ENCODE data around the gene PTGDR2. TPM values are rescaled to one million over a fixed set of nuclear protein-coding genes. Genes with fewer than 3 reads are reported as not detected.

PTGDR2 gene
- total RNA-seq, 1 experiment from 2014 or later = 0.03 TPM

DNA sequence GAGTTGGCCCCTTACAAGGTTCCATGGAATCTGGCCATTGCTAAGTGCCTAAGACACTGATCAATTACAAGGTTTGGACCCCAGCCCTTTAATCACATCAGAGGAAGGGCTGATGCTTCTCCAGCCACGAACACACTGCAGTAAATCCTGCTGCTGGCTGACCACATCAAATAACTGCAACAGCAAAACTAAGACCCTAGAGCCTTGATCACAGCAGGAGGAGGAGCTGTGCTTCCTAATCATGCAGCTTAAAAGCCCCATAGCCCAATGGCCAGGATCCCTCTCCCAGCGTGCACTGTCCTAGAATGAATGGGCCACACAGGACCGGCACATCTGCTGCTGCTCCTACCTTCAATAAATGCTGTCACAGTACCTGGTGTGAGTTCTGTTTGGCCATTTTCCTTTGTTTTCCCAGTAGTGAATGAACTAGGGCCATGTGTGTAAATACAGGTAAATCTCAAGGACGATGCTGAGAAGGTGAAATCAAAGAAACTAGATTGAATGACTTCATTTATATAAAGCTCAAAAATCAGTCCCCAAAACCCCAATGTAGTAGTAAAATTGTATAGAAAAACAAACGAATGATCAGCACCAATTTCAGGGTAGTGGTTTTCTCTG, 24.3 kb upstream of the PTGDR2 start:
- Histone ChIP-seq H3K4me3 (ENCODE audit: insufficient read depth, low read depth, low read length) (no peak overlapping the region), H3K27me3 (ENCODE audit: control insufficient read depth, insufficient read depth, low read length) (no peaks in the 10 kb centered on the region), H3K36me3 (replicated peaks; ENCODE audit: control insufficient read depth, insufficient read depth, low read length) (no peaks in the 10 kb centered on the region; the same call in 1 of the 2 replicates)
- no peak for DNase-seq

DNA sequence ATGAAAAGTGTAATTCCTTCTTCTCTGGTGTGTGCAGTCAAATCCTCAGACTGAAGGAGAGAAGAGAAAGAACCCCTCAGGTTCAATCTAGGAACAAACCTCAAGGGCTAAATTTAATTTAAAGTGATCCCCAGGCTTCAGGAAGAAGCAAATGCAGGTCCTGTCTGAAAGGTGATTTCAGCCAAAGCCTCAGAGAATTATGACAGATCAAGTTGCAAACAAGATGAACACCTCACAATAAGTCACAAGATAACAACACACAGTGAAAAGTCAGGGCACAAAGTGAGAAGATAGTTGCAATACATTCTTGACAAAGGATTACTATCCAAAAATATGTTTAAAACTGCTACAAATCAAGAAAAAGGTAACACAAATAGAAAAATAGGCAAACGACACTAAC, 23.4 kb upstream of the PTGDR2 start:
- DNase-seq = no peak
- Histone ChIP-seq H3K27me3 (ENCODE audit: control insufficient read depth, insufficient read depth, low read length) (no peaks in the 10 kb centered on the region), H3K4me3 (ENCODE audit: insufficient read depth, low read depth, low read length) (no peak overlapping the region), H3K36me3 (replicated peaks; ENCODE audit: control insufficient read depth, insufficient read depth, low read length) (no peaks in the 10 kb centered on the region; the same call in 1 of the 2 replicates)

DNA sequence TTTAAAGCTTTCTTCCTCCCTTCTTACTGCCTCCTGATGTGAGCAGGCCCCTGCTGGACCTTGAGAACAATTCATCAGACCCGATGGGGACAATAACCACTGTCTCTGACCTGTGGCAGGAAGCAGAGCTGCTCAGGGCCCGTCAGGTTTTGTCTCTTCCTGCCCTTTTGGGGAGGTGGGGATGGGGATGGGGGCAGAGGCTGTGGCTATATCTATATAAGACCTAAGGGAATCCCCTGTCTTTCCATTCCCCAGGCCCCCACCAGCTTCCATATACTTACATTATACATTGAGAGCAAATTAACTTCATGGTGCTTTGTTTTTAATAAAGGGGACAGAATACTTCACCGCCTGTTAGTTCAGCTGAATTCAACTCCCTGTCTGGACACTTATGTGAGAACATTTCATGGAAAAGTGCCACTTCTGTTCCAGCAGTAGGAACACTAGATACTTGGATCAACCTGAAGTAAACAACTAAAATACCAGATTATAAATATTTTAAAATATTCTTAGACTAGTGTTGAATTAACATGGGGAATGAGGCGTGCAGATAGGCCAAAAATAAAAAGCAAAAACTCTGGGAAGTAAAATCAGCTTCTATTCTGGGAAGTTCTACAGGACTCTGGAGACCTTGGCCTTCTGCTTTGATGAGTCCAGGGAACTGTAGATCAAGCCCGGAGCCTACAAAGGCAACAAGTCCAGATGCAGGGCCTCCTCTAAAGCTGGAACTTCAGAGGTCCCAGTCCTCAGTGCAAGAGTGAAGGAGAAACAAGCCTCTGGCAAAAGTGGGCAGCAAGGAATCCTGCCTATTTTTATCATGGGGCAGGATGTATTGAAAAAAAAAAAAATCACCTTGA, 22.7 kb upstream of the PTGDR2 start:
- no peak for DNase-seq
- H3K36me3 ChIP-seq (replicated peaks; ENCODE audit: control insufficient read depth, insufficient read depth, low read length) = no peaks in the 10 kb centered on the region; the same call in 1 of the 2 replicates
- H3K27me3 ChIP-seq (ENCODE audit: control insufficient read depth, insufficient read depth, low read length) = no peaks in the 10 kb centered on the region
- no peak overlapping the region for H3K4me3 ChIP-seq (ENCODE audit: insufficient read depth, low read depth, low read length)

DNA sequence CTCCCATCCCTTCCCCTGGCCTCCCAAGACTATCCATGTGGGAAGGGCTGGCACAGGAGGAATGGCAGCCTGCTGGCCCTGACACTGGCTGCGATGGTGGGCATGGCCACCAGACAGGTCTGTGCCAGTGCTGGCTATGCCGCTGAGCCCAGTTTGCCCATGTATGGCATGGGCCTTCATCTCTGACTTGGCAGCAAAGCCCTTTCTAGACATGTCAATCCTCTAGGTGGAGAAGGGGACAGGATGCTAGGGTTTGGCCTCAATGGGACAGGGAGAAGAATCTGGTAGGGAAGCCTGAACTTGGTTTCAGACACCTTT, 20.4 kb upstream of the PTGDR2 start:
- H3K4me3 ChIP-seq (ENCODE audit: insufficient read depth, low read depth, low read length) = no peak overlapping the region
- no peak for DNase-seq
- H3K36me3 ChIP-seq (replicated peaks; ENCODE audit: control insufficient read depth, insufficient read depth, low read length) = no peaks in the 10 kb centered on the region; the same call in 1 of the 2 replicates
- no peaks in the 10 kb centered on the region for H3K27me3 ChIP-seq (ENCODE audit: control insufficient read depth, insufficient read depth, low read length)

DNA sequence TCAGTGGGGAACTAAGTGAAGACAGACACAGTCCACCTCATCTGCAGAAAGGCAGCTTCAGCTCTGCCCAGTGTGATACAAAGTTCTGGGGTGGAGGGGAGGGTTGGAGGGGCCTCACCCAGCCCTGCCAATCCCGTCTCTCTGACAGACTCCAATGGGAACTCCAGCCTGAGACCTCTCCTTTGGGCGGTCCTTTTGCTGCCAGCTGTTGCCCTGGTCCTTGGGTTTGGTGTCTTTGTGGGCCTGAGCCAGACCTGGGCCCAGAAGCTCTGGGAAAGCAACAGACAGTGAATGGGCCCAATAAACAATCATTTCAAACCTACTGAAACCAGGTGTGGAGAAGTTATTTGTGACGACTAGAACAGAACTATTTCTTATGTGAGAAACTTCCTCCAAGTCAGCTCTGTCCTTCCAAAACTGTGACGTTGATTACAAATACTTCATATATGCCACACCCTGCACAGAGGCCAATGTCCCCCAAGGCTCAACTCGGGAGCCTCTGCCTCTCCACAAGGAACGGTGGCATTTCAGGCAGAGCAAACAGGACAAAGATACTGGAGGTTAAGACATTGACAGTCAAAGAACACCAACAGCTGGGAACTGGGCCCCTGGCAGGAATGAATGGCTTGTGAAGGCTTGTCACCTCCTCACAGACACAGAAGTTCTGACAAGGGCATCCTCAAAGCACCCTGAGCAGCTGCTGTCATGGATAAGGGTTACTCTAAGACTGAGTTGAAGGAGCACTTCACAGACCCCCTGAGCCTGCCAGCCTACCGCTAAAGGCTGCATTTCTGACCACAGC, 19.8 kb upstream of the PTGDR2 start:
- no peaks in the 10 kb centered on the region for H3K27me3 ChIP-seq (ENCODE audit: control insufficient read depth, insufficient read depth, low read length)
- no peak overlapping the region for H3K4me3 ChIP-seq (ENCODE audit: insufficient read depth, low read depth, low read length)
- H3K36me3 ChIP-seq (replicated peaks; ENCODE audit: control insufficient read depth, insufficient read depth, low read length) = no peaks in the 10 kb centered on the region; the same call in 1 of the 2 replicates
- no peak for DNase-seq

DNA sequence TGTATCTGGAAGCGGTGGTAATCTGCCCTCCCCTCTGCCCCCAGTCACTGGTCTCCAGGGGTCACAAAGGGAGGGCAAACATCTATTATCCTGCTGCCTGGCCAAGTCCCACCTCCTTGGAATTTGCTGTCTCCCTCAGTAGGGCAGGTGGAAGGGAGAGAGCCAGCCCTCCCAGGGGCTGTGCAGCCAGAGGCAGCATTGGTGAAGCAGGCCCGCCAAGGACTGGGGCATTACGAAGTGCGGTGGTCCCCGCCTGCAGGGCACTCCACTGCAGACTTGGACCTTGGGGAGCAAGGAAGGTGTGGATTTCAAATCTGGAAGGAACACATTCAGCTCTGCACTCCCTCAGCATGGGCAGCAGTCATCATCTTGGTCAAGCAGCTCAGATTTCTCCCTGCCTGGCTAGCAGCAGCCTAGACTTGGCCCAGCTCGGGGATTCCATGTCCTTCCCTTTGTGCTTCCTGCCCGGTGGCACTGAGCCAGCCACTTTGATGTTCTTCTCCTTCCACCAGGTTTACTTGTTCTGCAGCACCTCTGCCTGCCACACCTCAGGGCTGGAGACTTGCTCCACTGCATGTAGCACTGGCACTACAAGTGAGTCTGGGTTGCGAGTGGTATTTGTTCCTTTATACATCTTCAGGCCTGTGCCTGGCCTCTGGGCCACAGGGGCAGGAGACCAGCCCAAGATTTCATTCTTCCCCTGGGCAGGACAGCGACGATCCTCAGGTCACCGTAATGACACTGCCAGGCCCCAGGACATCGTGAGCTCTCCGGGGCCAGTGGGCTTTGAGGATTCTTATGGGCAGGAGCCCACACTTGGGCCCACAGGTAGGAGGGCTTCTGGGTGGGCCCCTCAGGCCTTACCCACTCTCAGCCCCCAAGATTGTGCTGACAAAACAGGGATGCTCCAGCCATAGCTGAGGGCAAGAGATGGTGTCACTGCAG, 18.9 kb upstream of the PTGDR2 start:
- Histone ChIP-seq H3K36me3 (replicated peaks; ENCODE audit: control insufficient read depth, insufficient read depth, low read length) (no peaks in the 10 kb centered on the region; the same call in 1 of the 2 replicates), H3K27me3 (ENCODE audit: control insufficient read depth, insufficient read depth, low read length) (no peaks in the 10 kb centered on the region), H3K4me3 (ENCODE audit: insufficient read depth, low read depth, low read length) (no peak overlapping the region)
- no peak for DNase-seq

DNA sequence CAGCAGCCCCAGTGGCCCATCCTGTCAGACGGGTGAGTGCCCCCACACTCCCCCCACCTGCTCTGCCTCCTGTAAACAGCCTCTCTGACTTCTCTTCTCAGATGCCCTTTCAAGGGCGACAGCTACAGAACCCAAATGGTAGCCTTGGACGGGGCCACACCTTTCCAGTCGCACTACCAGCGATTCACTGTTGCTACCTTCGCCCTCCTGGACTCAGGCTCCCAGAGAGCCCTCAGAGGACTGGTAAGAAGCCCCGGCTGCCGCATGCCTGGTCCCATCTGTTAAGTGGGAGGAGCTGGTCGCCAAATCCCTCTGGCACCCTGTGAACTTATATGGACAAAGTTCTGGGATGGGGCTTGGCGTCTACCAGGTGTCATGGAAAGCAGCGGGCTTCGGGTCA, 17.8 kb upstream of the PTGDR2 start:
- no peaks in the 10 kb centered on the region for H3K27me3 ChIP-seq (ENCODE audit: control insufficient read depth, insufficient read depth, low read length)
- DNase-seq = peak; percentile 22
- H3K36me3 ChIP-seq (replicated peaks; ENCODE audit: control insufficient read depth, insufficient read depth, low read length) = no peaks in the 10 kb centered on the region
- no peak overlapping the region for H3K4me3 ChIP-seq (ENCODE audit: insufficient read depth, low read depth, low read length)

DNA sequence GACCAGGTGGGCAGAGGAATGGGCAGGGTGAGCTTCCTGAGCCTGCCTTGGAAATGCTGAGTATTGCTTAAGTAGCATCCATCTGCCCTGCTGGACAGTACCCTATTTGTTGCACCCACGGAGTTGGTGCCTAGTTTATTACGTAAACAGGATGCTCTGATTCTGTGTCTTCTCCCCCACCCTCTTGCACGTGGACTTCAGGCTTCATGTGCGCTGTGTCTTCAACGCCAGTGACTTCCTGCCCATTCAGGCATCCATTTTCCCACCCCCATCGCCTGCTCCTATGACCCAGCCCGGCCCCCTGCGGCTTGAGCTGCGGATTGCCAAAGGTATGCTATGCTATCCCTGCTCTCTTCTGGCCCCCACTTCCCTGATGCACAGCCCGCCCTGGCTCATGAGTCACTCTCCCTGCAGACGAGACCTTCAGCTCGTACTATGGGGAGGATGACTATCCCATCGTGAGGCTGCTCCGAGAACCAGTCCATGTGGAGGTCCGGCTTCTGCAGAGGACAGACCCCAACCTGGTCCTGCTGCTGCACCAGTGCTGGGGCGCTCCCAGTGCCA, 17.3 kb upstream of the PTGDR2 start:
- no peaks in the 10 kb centered on the region for H3K27me3 ChIP-seq (ENCODE audit: control insufficient read depth, insufficient read depth, low read length)
- DNase-seq = peak; percentile 71

DNA sequence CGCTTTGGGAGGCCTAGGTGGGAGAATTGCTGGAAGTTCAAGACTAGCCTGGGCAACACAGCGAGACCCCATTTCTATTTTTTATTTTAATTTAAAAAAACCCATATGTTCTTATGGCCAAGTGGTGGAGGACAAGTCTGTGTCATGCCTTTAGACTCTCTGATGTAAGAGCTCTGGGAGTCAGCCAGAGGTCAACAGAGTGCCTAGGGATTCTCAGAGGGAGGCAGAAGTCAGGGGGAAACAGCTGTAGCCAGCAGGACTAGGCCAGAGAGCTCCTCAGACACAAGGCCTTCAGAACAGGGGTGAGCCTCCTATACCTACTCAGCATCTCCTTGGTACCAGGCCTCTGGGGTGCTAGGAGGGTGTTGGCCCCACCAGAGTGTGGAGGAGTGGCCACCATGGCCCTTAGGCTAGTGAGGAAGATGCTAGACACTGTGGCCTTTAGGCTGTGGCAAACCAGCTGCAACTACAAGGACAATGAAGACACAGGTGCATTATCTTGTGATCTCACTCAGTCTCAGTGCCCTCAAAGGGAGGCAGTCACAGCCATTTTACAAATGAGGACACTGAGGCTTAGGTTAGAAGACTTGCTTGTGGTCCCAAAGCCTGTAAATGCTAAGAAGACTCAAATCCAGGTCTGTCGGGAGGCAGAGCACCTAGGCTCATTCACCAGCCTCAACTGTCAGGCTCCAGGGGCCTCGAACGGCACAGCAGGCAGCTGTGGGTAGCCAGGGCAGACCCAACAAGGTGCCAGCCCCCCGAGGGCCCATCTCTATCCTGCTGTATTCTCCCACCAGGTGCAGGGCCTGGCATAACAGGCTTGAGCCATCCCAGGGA, 16.6 kb upstream of the PTGDR2 start:
- Histone ChIP-seq H3K36me3 (replicated peaks; ENCODE audit: control insufficient read depth, insufficient read depth, low read length) (no peaks in the 10 kb centered on the region), H3K4me3 (ENCODE audit: insufficient read depth, low read depth, low read length) (no peak overlapping the region), H3K27me3 (ENCODE audit: control insufficient read depth, insufficient read depth, low read length) (no peaks in the 10 kb centered on the region)
- no peak for DNase-seq

More for the DNA sequence above, 17.3 kb upstream of the PTGDR2 start:
- H3K36me3 ChIP-seq (replicated peaks; ENCODE audit: control insufficient read depth, insufficient read depth, low read length) = no peaks in the 10 kb centered on the region
- no peak overlapping the region for H3K4me3 ChIP-seq (ENCODE audit: insufficient read depth, low read depth, low read length)

DNA sequence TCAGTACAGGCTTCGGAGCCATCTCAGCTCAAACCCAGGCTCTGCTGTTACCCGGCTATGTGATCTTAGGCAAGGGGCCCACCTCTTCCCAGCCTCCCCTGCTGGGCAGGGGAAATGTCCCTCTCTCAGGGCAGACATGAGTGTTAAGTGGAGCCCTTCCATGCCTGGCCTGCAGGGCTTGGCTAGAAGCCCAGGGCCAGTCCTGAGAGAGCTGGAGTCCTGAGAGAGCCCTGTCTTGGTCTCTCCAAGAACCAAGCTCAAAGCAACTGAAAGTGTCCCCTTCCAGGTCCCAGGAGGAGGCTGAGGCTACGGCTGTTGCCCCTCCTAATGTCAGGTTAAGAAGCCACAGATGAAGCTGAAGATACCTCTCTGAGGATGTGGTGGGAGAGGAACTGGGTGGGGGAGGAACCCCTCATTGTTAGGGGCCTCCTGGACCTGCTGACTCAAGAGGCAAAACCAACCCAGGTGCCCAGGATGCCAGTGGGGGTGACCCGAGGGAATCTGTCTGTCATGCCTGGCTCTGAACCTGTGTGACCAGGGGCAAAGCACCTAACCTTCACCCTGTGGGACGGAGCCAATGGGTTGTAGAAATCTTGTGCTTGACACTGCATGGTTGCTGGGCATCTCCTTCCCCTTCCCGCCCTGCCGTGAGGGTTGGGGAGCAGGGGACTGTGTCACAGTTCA, 15.8 kb upstream of the PTGDR2 start:
- Histone ChIP-seq H3K4me3 (ENCODE audit: insufficient read depth, low read depth, low read length) (no peak overlapping the region), H3K36me3 (replicated peaks; ENCODE audit: control insufficient read depth, insufficient read depth, low read length) (no peaks in the 10 kb centered on the region), H3K27me3 (ENCODE audit: control insufficient read depth, insufficient read depth, low read length) (no peaks in the 10 kb centered on the region)
- DNase-seq = no peak

DNA sequence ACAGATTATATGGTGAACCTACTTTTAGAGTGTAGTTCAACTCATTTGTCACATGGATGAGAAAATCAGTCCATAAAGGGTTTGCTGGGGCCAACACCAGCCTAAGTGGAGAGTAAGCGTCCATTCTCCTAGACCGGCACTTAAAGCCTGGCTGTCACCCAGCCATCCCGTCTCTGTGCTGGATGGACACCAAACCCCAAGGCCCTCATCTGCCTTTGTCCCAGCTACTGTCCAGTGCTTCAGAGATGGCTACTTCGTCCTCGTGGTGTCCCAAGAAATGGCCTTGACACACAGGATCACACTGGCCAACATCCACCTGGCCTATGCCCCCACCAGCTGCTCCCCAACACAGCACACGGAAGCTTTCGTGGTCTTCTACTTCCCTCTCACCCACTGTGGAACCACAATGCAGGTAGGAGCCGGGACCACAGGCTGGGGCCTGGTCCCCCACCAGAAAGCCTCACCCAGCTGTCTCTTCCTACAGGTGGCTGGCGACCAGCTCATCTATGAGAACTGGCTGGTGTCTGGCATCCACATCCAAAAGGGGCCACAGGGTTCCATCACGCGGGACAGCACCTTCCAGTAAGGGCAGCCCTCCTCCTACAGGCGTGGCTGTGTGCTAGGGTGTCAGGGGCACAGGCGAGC, 15.1 kb upstream of the PTGDR2 start:
- DNase-seq = no peak
- Histone ChIP-seq H3K4me3 (ENCODE audit: insufficient read depth, low read depth, low read length) (no peak overlapping the region), H3K27me3 (ENCODE audit: control insufficient read depth, insufficient read depth, low read length) (no peaks in the 10 kb centered on the region), H3K36me3 (replicated peaks; ENCODE audit: control insufficient read depth, insufficient read depth, low read length) (no peaks in the 10 kb centered on the region)

DNA sequence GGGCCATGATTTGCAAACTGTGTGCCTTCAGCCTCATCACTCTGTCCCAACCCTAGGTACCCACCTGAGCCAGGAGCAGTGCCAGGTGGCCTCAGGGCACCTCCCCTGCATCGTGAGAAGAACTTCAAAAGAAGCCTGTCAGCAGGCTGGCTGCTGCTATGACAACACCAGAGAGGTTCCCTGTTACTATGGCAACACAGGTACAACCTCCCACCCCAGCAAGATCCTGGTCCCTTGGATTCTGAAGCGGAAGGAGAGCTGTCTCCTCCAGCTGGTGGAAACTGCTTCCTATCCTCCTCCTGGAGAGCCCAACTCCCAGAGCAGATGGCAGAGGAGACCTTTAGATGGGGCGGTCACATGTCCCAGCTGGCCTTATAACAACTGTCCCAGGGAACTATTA, 14.5 kb upstream of the PTGDR2 start:
- peak; percentile 73 for DNase-seq

More for the DNA sequence above, 14.5 kb upstream of the PTGDR2 start:
- H3K27me3 ChIP-seq (ENCODE audit: control insufficient read depth, insufficient read depth, low read length) = no peaks in the 10 kb centered on the region
- H3K4me3 ChIP-seq (ENCODE audit: insufficient read depth, low read depth, low read length) = no peak overlapping the region
- no peaks in the 10 kb centered on the region for H3K36me3 ChIP-seq (replicated peaks; ENCODE audit: control insufficient read depth, insufficient read depth, low read length)

Data from H7 (cell line).